K562 treated with DMSO at 1 percent for 24 hours (cell line): ENCODE data around the gene PHF10. TPM values are rescaled to one million over a fixed set of nuclear protein-coding genes. Genes with fewer than 3 reads are reported as not detected.

Experiments
- total RNA-seq: library from RNA; unstranded; fragments of 300-600 nt; gene quantifications from 2 replicates; pipeline ENCODE4 v1.2.3, GENCODE V29; 2022; ENCODE audit warnings: low read depth; ENCODE audit not compliant: insufficient read depth

Gene PHF10
- 46.1 and 53.1 TPM in 2 replicates for total RNA-seq

DNA sequence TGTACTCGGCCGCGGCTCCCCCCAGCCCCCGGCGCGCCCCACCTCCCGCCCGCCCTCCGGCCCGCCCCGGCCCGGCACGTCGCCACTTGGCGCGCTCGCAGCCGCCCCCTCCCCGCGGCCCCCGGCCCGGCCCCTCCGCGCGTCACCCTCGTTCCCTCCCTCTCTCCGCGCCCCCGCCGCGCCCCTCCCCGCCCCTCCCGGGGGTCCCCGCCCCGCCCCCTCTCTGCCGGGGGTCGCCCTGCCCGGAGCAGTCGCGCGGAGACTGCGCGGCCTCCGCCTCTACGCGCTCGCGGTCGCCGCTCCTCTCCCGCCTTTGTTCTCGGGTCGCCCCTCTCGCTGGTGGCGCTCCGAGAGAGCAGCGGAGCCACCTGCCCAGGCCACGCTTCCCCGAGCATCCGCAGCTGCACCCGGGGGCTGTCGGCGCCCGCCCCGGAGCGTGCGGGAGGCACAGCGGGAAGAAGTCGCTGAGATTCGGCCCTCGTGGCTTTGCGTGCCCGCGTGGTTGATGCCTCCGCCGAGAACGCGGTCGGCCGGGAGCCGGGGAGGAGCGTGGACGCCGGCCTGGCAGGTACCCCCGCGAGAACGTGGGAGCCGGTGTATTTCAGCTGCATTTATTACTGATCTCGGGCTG lies at the start of gene PHF10:
TSS of gene PHF10 (minus strand) at position 7 of the 631 bp plus-strand sequence. CDS start 569 bp downstream, outside the sequence.

DNA sequence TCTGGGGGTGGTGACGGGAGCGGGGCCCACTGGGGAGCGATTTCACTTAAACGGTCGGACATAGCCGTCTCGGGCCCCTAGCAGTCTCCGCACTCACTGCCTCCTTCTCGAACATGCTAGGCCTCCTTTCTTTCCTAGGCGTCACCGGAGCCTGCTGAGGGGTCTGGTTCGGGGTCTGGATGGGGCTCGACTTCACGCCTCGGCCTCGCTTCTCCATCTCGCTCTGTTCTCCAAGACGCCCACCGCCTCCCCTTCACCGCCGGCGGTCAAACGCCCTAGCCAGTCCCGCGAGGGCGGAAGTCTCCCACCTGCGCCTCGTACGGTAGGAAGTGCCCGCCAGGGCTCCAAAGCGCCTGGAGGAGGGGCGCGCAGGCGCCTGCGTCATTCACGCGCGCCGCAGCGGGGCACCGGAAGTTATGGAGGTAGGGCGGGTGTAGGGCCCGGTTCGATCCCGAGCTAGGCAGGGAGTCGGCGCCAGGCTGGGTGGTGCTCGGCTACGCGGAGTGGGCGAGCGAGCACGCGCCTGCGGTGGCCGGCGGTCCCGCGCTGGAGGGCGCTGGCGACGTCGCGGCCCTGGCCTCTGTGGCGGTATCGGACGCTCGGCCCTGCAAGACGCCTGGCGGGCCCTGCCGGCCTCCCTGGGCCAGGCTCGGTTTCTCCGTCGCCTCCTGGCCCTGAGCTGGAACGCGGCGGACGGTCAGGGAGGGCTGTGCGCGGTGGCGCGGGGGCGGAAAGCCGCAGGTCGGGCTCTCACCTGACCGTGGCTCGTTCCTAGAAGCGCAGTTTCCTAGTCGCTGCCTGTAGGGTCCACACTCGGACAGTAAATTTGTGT lies 27.2 kb upstream of the PHF10 start, which contains the start of the genes DYNLT2 and ERMARD:
TSS of gene DYNLT2 (minus strand) at position 331 of the 832 bp plus-strand sequence. CDS start at position 217, 114 bp downstream.
TSS of gene ERMARD (plus strand) at position 381 of the 832 bp plus-strand sequence. CDS start at position 417, 36 bp downstream.

DNA sequence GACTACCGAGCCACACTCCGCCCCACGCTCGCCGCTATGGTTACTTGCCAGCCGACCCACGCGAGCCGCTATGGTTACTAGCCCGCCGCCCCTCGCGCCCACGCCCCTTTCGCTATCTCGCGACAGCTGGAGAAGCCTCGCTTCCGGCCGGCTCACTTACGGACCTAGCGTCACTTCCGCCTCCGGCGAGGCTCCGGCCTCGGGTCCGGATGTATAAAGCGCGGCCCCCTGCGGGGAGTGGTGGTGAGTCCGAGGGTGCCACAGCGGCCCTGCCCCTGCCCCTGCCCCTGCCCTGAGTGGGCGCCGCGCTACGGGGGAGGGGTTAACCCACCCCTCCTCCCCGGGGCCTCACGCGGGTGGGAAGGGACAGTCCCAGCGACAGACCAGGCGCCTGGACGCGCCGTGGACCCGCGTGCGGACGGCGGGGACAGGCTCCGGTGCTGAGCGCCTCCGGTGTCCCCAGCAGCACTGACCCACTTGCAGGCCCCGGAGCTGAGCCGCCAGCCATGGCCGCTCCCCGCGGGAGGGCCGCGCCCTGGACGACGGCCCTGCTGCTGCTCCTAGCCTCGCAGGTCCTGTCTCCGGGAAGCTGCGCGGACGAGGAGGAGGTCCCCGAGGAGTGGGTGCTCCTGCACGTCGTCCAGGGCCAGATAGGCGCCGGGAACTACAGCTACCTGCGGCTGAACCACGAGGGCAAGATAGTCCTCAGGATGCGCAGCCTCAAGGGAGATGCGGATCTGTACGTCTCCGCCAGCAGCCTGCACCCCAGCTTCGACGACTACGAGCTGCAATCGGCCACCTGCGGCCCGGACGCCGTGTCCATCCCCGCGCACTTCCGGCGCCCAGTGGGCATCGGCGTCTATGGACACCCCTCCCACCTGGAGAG lies 22.1 kb downstream of the PHF10 start, which contains the start of the genes C6orf120 and WDR27:
TSS of gene C6orf120 (plus strand) at position 173 of the 886 bp plus-strand sequence. CDS start at position 507, 334 bp downstream.
TSS of gene WDR27 (minus strand) at position 76 of the 886 bp plus-strand sequence. CDS start 13,024 bp downstream, outside the sequence.

Other genes starting within 250 kb of the PHF10 start
- 20.7 and 21.4 TPM in 2 replicates for gene WDR27, start 22.5 kb downstream of the PHF10 start, total RNA-seq
- 39.0 and 41.4 TPM in 2 replicates for gene C6orf120, start 22.4 kb downstream of the PHF10 start, total RNA-seq
- gene DYNLT2, start 27.1 kb upstream of the PHF10 start, total RNA-seq = 2.2 and 2.4 TPM in 2 replicates
- gene ERMARD, start 27.1 kb upstream of the PHF10 start, total RNA-seq = 15.4 and 21.0 TPM in 2 replicates